HepG2 (cell line): ENCODE data around the gene FAM78B. TPM values are rescaled to one million over a fixed set of nuclear protein-coding genes. Genes with fewer than 3 reads are reported as not detected.

ENCODE experiments used
- ATAC-seq: fragments of 200-7000 bp; cut with Tn5 transposase; 3 replicates; pipeline ENCODE4 v1.9.1; 2020; ENCODE audit warnings: mild to moderate bottlenecking, moderate library complexity
- BruUV-seq: library from RNA; stranded (reverse); fragments of 400-500 nt; replicated peaks from 2 replicates; lab custom pipeline; 2021; lab: Mats Ljungman, UMichigan
- CTCF ChIA-PET: fragments of 300-600 bp; formaldehyde crosslinking; extraction: SDS; loops from one replicate; lab custom pipeline; 2021; ENCODE audit warnings: low total read pairs, inconsistent platforms, low intra/inter-chr PET ratio; lab: Yijun Ruan, JAX
- POLR2A ChIA-PET: fragments of 350-600 bp; sonication (Branson Sonifier 250); formaldehyde crosslinking; loops from one replicate; lab custom pipeline; 2020; ENCODE audit warnings: antibody characterized with exemption, inconsistent platforms; lab: Yijun Ruan, JAX
- DNase-seq: peaks from one replicate; pipeline ENCODE4 v3.0.0-alpha.2; 2015; ENCODE audit warnings: low spot score
- FAIRE-seq: peaks from 3 replicates; lab custom pipeline; 2011; peaks lifted over from hg19 to GRCh38; lab: Jason Lieb, UNC
- H2AFZ ChIP-seq: one replicate; pipeline ENCODE4 v1.6.1; 2011; ENCODE audit warnings: low read length, inconsistent platforms
- H3K27ac ChIP-seq: fragments of 300-600 bp; 3 replicates; pipeline ENCODE4 v1.8.0; 2011; ENCODE audit warnings: mixed run types, mild to moderate bottlenecking, mixed read lengths, low read length, inconsistent platforms; ENCODE audit not compliant: insufficient read depth; ENCODE audit errors: extremely low read length
- H3K27me3 ChIP-seq, 2 experiments: fragments of 200-600 bp in 1 of 2; 2 replicates in 1 of 2; 3 replicates in 1 of 2; pipeline versions ENCODE4 v1.6.0 to v1.8.0; 2011; ENCODE audit warnings: low read length in 2 of 2, mild to moderate bottlenecking in 2 of 2, moderate library complexity in 2 of 2, inconsistent platforms in 1 of 2; ENCODE audit not compliant: insufficient read depth in 2 of 2, control insufficient read depth in 1 of 2
- H3K36me3 ChIP-seq, 2 experiments: fragments of 200-600 bp in 1 of 2; replicated peaks in 1 of 2; 2 replicates in 1 of 2; 3 replicates in 1 of 2; pipeline versions ENCODE4 v1.5.1 to v1.8.0; 2011; ENCODE audit warnings: low read length in 2 of 2, inconsistent platforms in 1 of 2; ENCODE audit not compliant: insufficient read depth in 2 of 2, control insufficient read depth in 1 of 2
- H3K4me1 ChIP-seq: 2 replicates; pipeline ENCODE4 v1.5.1; 2012; ENCODE audit warnings: low read length, inconsistent platforms; ENCODE audit not compliant: insufficient read depth
- H3K4me2 ChIP-seq: 2 replicates; pipeline ENCODE4 v1.6.0; 2011; ENCODE audit warnings: low read depth, low read length, inconsistent platforms
- H3K4me3 ChIP-seq, 3 experiments: fragments of 200-600 bp in 1 of 3; sonication (generic), shearing (Covaris generic) in 1 of 3; replicated peaks in 1 of 3; 2 replicates each; pipeline ENCODE4 v1.5.1; 2011 to 2016; ENCODE audit warnings: low read length in 3 of 3, inconsistent platforms in 2 of 3, low read depth in 2 of 3, mild to moderate bottlenecking in 2 of 3, control low read depth in 1 of 3, mixed read lengths in 1 of 3; ENCODE audit not compliant: insufficient read depth in 1 of 3
- H3K79me2 ChIP-seq: one replicate; pipeline ENCODE4 v1.6.1; 2011; ENCODE audit warnings: low read length, inconsistent platforms; ENCODE audit not compliant: insufficient read depth
- H3K9ac ChIP-seq: 2 replicates; pipeline ENCODE4 v1.6.0; 2011; ENCODE audit warnings: mild to moderate bottlenecking, low read depth, low read length, inconsistent platforms; ENCODE audit not compliant: insufficient read depth
- H3K9me3 ChIP-seq: 2 replicates; pipeline ENCODE4 v1.5.1; 2012; ENCODE audit warnings: mild to moderate bottlenecking, low read length
- H4K20me1 ChIP-seq: 2 replicates; pipeline ENCODE4 v1.6.0; 2011; ENCODE audit warnings: inconsistent platforms, mild to moderate bottlenecking, low read length, moderate library complexity; ENCODE audit not compliant: insufficient read depth
- EED ChIP-seq: sonication (generic); formaldehyde crosslinking; IDR thresholded peaks from 2 replicates; pipeline ENCODE4 v1.5.0; 2020; ENCODE audit warnings: mild to moderate bottlenecking, missing genetic modification reagents
- HNRNPUL1 ChIP-seq: fragments of 200-400 bp; formaldehyde crosslinking; IDR thresholded peaks from 2 replicates; pipeline ENCODE4 v1.6.1; 2017; ENCODE audit warnings: low read depth, mild to moderate bottlenecking, low read length, moderate library complexity
- IRF2 ChIP-seq: IDR thresholded peaks from 2 replicates; pipeline ENCODE4 v1.6.1; 2018; ENCODE audit warnings: missing genetic modification reagents, missing compliant biosample characterization
- RFX5 ChIP-seq: IDR thresholded peaks from 2 replicates; pipeline ENCODE4 v1.6.1; 2011; ENCODE audit warnings: low read depth, low read length, improper control_type of control experiment
- ZNF205 ChIP-seq: IDR thresholded peaks from 2 replicates; pipeline ENCODE4 v1.6.1; 2018; ENCODE audit warnings: missing biosample characterization, missing genetic modification reagents
- ZNF773 ChIP-seq: sonication (generic); formaldehyde crosslinking; IDR thresholded peaks from 2 replicates; pipeline ENCODE4 v1.4.0; 2020; ENCODE audit warnings: missing genetic modification reagents, borderline replicate concordance
- ZNF891 ChIP-seq: sonication (generic); formaldehyde crosslinking; IDR thresholded peaks from 2 replicates; pipeline ENCODE4 v1.5.0; 2020; ENCODE audit warnings: mild to moderate bottlenecking, missing genetic modification reagents
- ZSCAN21 ChIP-seq: sonication (generic); formaldehyde crosslinking; IDR thresholded peaks from 2 replicates; pipeline ENCODE4 v1.8.0; 2022; ENCODE audit warnings: mild to moderate bottlenecking, missing genetic modification reagents, moderate library complexity, borderline replicate concordance
- in situ Hi-C: cut with HindIII; loops from 2 replicates; pipeline ENCODE4 v1.10.0; 2017; ENCODE audit warnings: low pct_unique_long_range_greater_than_20kb; ENCODE audit not compliant: extremely low pct_ligation_motif_present
- intact Hi-C: fragments of 100-400 bp; cut with micrococcal nuclease; formaldehyde crosslinking; loops from one replicate; pipeline ENCODE4 v1.10.0; 2022; ENCODE audit not compliant: unreplicated experiment
- polyA plus RNA-seq, 8 experiments: library from polyadenylated mRNA; depleted of rRNA in 3 of 8; stranded (reverse) in 7 of 8; unstranded in 1 of 8; fragments of >200 nt; fragmentation: Illumina TruSeq in 4 of 8; extraction: Trizol in 4 of 8; gene quantifications; 2 replicates each; pipeline versions ENCODE4 v1.2.1 to v1.2.3, GENCODE V29; 2011 to 2016; ENCODE audit warnings: low read depth in 4 of 8, missing spikeins in 1 of 8, mixed read lengths in 1 of 8; ENCODE audit not compliant: insufficient read depth in 1 of 8
- total RNA-seq, 5 experiments: library from RNA; depleted of rRNA; stranded (reverse); fragments of >200 nt; fragmentation: Illumina TruSeq; extraction: Trizol; gene quantifications; 2 replicates each; pipeline ENCODE4 v1.2.3, GENCODE V29; 2016; ENCODE audit warnings: low read depth in 1 of 5
- TF ChIP-seq, protein P1 (sequence below): sonication (generic); formaldehyde crosslinking; IDR thresholded peaks from 2 replicates; pipeline ENCODE4 v1.8.0; 2022; ENCODE audit warnings: missing genetic modification reagents, mild to moderate bottlenecking, inconsistent platforms, borderline replicate concordance
- TF ChIP-seq, protein P2 (sequence below): sonication (generic); formaldehyde crosslinking; IDR thresholded peaks from 2 replicates; pipeline ENCODE4 v1.4.0; 2020; ENCODE audit warnings: missing genetic modification reagents, borderline replicate concordance
- TF ChIP-seq, protein P3 (sequence below): sonication (generic); formaldehyde crosslinking; IDR thresholded peaks from 2 replicates; pipeline ENCODE4 v1.4.0; 2020; ENCODE audit warnings: missing genetic modification reagents, borderline replicate concordance

Gene FAM78B
- total and polyA plus RNA-seq, 2 of the 13 experiments (the other 11 are each of a cell fraction or from before 2014, with no cell fraction given), result 0.22 to 0.31 TPM

DNA sequence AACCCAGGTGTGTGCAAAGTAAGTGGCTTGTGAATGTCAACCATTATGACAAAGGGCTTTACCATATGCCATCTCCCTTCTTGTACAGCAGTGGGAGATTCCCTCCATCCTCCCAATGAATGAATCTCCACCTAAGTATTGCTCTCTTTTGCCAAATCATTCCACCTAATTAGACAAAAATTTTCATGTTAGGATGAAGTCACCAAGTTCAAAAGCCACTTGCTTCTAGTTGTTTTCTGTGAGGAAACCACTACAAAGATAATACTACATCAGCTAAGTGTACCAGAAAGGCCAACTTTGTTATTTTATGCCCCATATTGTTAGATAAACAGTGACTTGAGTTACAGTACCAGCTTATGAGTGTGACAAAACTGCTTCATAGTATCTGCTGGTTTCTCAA is 34.3 kb downstream of the FAM78B start:
- ATAC-seq (no peak), FAIRE-seq (no peak), DNase-seq (no peak)
- Histone ChIP-seq H3K36me3 (no peaks in the 10 kb centered on the region), H3K4me1 (no peaks in the 10 kb centered on the region), H2AFZ (no peak overlapping the region), H4K20me1 (no peaks in the 10 kb centered on the region), H3K27me3 (no peaks in the 10 kb centered on the region), H3K79me2 (no peaks in the 10 kb centered on the region), H3K9ac (no peak overlapping the region), H3K27ac (no peak overlapping the region), H3K9me3 (no peaks in the 10 kb centered on the region), H3K4me2 (no peak overlapping the region), H3K4me3 (no peak overlapping the region)
- in situ Hi-C loops, result no loop called here
- no TSS peak for BruUV-seq
- POLR2A ChIA-PET, result no interaction called here
- intact Hi-C loops, result no loop called here
- CTCF ChIA-PET, result interaction anchor here (1.5 kb wide), 1 partner anchor 301 kb away, joined by 6 read pairs; no protein-coding TSS in a partner anchor
- TF ChIP-seq HNRNPUL1 (no peak), IRF2 (CRISPR knock-in tag) (no peak), EED (CRISPR knock-in tag) (no peak), ZNF891 (CRISPR knock-in tag) (no peak), ZSCAN21 (CRISPR knock-in tag) (no peak), ZNF205 (CRISPR knock-in tag) (no peak), RFX5 (no peak), ZNF773 (CRISPR knock-in tag) (no peak)
- TF ChIP-seq, protein P1, sequence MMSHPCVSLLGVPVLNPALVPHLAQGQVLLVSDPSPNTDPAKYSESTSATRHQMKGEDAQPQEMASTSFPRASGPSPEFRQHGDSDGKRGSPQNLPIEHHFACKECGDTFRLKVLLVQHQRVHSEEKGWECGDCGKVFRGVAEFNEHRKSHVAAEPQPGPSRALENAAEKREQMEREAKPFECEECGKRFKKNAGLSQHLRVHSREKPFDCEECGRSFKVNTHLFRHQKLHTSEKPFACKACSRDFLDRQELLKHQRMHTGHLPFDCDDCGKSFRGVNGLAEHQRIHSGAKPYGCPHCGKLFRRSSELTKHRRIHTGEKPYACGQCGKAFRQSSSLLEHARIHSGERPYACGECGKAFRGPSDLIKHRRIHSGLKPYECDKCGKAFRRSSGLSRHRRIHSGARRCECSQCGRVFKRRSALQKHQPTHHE (CRISPR knock-in tag), result no peak
- TF ChIP-seq, protein P2, sequence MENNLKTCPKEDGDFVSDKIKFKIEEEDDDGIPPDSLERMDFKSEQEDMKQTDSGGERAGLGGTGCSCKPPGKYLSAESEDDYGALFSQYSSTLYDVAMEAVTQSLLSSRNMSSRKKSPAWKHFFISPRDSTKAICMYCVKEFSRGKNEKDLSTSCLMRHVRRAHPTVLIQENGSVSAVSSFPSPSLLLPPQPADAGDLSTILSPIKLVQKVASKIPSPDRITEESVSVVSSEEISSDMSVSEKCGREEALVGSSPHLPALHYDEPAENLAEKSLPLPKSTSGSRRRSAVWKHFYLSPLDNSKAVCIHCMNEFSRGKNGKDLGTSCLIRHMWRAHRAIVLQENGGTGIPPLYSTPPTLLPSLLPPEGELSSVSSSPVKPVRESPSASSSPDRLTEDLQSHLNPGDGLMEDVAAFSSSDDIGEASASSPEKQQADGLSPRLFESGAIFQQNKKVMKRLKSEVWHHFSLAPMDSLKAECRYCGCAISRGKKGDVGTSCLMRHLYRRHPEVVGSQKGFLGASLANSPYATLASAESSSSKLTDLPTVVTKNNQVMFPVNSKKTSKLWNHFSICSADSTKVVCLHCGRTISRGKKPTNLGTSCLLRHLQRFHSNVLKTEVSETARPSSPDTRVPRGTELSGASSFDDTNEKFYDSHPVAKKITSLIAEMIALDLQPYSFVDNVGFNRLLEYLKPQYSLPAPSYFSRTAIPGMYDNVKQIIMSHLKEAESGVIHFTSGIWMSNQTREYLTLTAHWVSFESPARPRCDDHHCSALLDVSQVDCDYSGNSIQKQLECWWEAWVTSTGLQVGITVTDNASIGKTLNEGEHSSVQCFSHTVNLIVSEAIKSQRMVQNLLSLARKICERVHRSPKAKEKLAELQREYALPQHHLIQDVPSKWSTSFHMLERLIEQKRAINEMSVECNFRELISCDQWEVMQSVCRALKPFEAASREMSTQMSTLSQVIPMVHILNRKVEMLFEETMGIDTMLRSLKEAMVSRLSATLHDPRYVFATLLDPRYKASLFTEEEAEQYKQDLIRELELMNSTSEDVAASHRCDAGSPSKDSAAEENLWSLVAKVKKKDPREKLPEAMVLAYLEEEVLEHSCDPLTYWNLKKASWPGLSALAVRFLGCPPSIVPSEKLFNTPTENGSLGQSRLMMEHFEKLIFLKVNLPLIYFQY (CRISPR knock-in tag), result no peak
- TF ChIP-seq, protein P3, sequence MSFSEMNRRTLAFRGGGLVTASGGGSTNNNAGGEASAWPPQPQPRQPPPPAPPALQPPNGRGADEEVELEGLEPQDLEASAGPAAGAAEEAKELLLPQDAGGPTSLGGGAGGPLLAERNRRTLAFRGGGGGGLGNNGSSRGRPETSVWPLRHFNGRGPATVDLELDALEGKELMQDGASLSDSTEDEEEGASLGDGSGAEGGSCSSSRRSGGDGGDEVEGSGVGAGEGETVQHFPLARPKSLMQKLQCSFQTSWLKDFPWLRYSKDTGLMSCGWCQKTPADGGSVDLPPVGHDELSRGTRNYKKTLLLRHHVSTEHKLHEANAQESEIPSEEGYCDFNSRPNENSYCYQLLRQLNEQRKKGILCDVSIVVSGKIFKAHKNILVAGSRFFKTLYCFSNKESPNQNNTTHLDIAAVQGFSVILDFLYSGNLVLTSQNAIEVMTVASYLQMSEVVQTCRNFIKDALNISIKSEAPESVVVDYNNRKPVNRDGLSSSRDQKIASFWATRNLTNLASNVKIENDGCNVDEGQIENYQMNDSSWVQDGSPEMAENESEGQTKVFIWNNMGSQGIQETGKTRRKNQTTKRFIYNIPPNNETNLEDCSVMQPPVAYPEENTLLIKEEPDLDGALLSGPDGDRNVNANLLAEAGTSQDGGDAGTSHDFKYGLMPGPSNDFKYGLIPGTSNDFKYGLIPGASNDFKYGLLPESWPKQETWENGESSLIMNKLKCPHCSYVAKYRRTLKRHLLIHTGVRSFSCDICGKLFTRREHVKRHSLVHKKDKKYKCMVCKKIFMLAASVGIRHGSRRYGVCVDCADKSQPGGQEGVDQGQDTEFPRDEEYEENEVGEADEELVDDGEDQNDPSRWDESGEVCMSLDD (CRISPR knock-in tag), result no peak
